Measurements from ENCODE around the gene GAMT. TPM values are rescaled to one million over a fixed set of nuclear protein-coding genes. Genes with fewer than 3 reads are reported as not detected.

Gene GAMT
- total and polyA plus RNA-seq, 2 experiments from 2014 or later = 21.5 to 36.9 TPM

- Histone ChIP-seq H4K20me1 (replicated peaks; ENCODE audit: insufficient read depth) (peaks cover 4% of the 10 kb centered on the region), H3K27me3 (ENCODE audit: insufficient read depth) (no peaks in the 10 kb centered on the region), H3K27ac (ENCODE audit: low read depth) (no peak overlapping the region), H2AFZ (no peak overlapping the region), H3K79me2 (replicated peaks; ENCODE audit: insufficient read depth) (peaks cover 4% of the 10 kb centered on the region), H3K9me2 (ENCODE audit: insufficient read depth) (no peaks in the 10 kb centered on the region), H3F3A (replicated peaks; ENCODE audit: low read depth) (peaks cover 13% of the 10 kb centered on the region), H3K4me1 (ENCODE audit: insufficient read depth) (peaks cover 10% of the 10 kb centered on the region; the same call in 1 of the 2 replicates), H3K4me2 (no peak overlapping the region), H3K36me3 (ENCODE audit: insufficient read depth) (no peaks in the 10 kb centered on the region; the same call in 1 of the 2 replicates), H3K4me3 (no peak overlapping the region)
- no peak overlapping the region for H3K27ac Mint-ChIP-seq
- H3K27me3 Mint-ChIP-seq (ENCODE audit: insufficient read depth, low read depth, poor library complexity) = peaks cover 23% of the 10 kb centered on the region
- no peak for ATAC-seq
- peaks cover 10% of the 10 kb centered on the region for H3K4me1 Mint-ChIP-seq
- H3K36me3 Mint-ChIP-seq (ENCODE audit: low read depth) = peaks cover 26% of the 10 kb centered on the region
- H3K9me3 Mint-ChIP-seq = peaks cover 5% of the 10 kb centered on the region
- no peak for TF ChIP-seq REST (IDR thresholded peaks at IDR 0.05; ENCODE audit: unreplicated experiment)
- TF ChIP-seq ZNF331 (CRISPR knock-in tag; IDR thresholded peaks at IDR 0.05; ENCODE audit: low read depth) = no peak
- no peak for TF ChIP-seq ZNF114 (CRISPR knock-in tag; IDR thresholded peaks at IDR 0.05)
- TF ChIP-seq NANOG (IDR thresholded peaks at IDR 0.05; ENCODE audit: borderline replicate concordance) = no peak
- TF ChIP-seq CREB1 (CRISPR knock-in tag; IDR thresholded peaks at IDR 0.05; ENCODE audit: low read depth) = no peak
- TF ChIP-seq STAT1 (IDR thresholded peaks at IDR 0.05; ENCODE audit: unreplicated experiment) = no peak
- TF ChIP-seq JUNB (IDR thresholded peaks at IDR 0.05; ENCODE audit: unreplicated experiment) = no peak
- TF ChIP-seq POLR2AphosphoS5 (IDR thresholded peaks at IDR 0.05; ENCODE audit: low read depth) = no peak
- TF ChIP-seq CTCF (conservative IDR thresholded peaks at IDR 0.05; ENCODE audit: low read depth in 2 of 2) = no peak
- no peak for TF ChIP-seq ZNF462 (CRISPR knock-in tag; IDR thresholded peaks at IDR 0.05)
- no peak for TF ChIP-seq EZH2 (IDR thresholded peaks at IDR 0.05; ENCODE audit: low read depth, unreplicated experiment)
- no peak for TF ChIP-seq EZH2phosphoT487 (IDR thresholded peaks at IDR 0.05; ENCODE audit: unreplicated experiment)
- TF ChIP-seq ETS1 (IDR thresholded peaks at IDR 0.05) = no peak
- no peak for DNase-seq (ENCODE audit: low spot score)
- no peak overlapping the region; the same call in 2 of the 3 replicates for H3K4me3 Mint-ChIP-seq
Measured at GRCh38 chr19:1379126-1379905, 22.0 kb downstream of the GAMT start.

All from GM23338 (cell line).